Right hindlimb (tissue), 1 donor: ENCODE measurements around the gene BMP6.

ENCODE experiments used
- DNase-seq: peaks from one replicate; pipeline ENCODE4 v3.0.0-alpha.2; 2018

Gene BMP6

DNA sequence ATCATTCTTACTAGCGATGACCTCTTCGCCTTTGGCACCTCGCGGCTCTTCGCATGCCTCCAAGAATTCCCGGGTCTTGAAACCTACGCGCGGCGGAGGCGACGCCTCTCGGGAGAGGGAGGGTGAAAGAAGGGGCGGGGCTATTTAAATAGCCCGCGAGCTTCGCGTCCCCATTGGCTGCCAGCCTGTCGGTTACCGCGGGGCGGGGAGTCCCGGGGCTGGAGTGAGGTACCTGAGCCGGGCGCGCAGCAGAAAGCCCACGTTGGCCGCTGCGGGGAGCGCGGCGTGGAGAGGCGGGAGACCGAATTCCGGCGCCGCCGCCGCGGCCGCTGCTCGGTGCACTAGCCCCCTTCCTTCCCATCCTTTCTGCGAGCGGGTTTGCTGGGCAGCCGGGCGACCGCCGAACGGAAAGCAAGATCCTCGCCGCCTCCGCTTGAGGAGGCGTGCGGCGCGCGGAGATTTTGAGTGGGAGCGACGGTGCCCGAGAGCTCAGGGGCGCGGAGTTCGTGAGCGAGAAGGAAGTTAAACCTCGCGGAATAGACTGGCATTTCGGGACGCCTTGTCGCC is at the start of gene BMP6:
Gene BMP6, plus strand, starts transcription at position 251 of the 567 bp plus-strand sequence. CDS start 857 bp downstream, outside the sequence.
- DNase-seq = peak; percentile 90

DNA sequence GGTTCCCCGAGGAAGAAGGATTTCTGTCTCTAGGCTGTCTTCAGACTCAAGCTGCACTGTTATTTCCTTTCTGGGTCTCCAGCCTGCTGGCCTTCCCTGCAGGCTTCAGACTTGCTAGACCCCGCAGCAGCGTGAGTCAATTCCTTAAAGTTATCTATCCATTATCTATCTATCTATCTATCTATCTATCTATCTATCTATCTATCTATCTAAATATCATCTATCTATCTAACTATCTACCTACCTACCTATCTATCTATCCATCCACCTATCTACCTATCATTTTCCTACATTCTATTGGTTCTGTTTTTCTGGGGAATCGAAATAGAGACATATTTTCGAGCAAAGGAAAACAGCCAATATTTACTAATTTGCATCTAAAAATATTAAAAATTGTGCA is 48.7 kb upstream of the BMP6 start:
- DNase-seq = no peak

DNA sequence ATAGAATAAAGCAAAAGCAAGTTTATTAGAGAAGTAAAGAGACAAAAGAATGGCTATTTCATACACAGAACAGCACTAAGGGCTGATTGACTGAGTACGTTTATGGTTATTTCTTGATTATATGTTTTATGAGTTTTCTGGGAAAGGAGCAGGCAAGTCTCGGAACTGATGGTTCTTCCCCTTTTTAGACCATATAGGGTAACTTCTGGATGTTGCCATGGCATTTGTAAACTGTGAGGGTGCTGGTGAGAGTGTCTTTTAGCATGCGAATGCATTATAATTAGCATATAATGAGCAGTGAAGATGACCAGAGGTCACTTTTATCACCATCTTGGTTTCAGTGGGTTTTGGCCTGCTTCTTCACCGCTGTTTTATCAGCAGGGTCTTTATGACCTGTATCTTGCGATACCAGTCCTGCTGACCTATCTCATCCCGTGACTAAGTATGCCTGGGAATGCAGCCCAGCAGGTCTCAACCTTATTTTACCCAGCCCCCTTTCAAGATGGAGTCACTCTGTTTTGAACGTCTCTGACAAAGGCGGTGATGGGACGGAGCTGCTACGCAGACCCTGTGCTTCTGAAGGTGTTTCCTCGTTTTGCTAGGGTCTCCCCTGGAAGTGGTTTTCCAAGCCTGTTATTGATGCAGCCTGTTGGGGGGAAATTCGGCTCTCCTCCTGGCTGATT is 45.4 kb upstream of the BMP6 start:
- no peak for DNase-seq

DNA sequence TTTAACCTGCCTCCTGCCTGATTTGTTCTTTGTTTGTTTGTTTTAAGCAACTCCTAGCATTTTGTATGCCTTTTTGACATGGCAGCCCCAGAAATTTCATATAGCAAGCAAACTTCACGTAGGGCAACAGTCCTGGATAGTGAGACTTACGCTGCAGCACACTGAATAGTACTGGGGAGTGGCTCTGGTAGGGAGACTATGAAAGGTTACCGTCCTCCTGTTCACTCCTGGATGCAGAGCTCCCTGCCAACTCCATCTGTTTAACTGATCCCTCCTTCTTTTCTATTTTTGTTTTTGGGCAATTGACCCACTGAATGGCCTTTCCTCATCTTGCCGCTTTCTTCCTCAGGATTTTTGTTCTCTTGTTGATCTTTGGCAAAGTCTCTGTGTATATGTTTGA is 44.5 kb upstream of the BMP6 start:
- no peak for DNase-seq

DNA sequence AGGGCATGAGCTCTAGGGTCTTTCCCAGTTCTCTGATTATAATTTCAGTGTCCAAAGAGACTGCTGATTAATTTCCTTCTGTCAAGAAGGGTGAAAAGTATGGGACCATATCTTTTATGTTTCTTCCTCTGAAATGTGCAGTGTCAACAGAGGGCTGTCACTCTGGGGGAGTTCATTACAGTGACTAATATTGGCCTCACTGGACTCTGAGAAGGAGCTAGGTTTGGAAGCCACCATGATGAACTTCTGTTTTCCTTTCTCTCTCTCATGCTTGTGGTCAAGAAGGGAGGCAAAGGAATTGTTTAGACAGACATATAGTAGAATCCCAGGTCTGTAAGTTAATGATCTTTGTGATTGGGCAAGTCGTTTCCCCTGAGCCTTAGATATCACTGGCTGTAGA is 41.8 kb upstream of the BMP6 start:
- DNase-seq = no peak

DNA sequence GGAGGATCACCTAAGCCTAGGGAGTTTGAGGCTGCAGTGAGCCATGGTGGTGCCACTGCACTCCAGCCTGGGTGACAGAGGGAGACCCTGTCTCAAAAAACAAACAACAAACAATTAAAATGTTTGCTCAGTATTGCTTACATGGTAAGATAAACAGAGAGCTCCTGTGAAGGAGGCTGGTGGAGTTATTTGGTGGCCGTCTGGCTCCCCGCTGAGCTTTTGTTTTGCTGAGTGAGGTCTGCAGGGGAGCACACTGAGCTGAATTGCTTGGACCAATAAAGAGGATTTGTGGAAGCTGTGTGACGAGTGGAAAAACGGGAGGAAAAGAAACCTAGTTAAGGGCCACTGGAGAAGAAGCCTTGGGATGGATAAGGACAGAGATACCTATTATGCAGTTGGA is 41.1 kb upstream of the BMP6 start:
- no peak for DNase-seq

DNA sequence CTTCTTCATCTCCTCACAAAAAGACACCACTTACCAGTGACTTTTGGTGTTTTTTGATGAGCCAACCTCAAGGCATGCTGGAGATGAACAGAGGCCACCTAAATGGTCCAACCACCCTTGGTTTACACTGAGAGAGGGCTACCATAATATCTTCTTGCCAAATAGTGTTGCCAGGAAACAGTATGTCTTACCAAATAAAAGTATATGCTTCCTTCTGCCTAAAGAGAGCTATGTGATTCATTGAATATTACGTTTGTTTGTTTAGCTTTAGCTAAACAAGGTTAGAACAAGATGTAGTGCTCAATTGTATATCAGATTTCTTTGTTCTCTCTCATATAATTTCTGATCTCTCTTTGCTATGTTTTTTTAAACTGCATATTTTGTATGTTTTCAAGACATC is 40.6 kb upstream of the BMP6 start:
- DNase-seq = no peak

DNA sequence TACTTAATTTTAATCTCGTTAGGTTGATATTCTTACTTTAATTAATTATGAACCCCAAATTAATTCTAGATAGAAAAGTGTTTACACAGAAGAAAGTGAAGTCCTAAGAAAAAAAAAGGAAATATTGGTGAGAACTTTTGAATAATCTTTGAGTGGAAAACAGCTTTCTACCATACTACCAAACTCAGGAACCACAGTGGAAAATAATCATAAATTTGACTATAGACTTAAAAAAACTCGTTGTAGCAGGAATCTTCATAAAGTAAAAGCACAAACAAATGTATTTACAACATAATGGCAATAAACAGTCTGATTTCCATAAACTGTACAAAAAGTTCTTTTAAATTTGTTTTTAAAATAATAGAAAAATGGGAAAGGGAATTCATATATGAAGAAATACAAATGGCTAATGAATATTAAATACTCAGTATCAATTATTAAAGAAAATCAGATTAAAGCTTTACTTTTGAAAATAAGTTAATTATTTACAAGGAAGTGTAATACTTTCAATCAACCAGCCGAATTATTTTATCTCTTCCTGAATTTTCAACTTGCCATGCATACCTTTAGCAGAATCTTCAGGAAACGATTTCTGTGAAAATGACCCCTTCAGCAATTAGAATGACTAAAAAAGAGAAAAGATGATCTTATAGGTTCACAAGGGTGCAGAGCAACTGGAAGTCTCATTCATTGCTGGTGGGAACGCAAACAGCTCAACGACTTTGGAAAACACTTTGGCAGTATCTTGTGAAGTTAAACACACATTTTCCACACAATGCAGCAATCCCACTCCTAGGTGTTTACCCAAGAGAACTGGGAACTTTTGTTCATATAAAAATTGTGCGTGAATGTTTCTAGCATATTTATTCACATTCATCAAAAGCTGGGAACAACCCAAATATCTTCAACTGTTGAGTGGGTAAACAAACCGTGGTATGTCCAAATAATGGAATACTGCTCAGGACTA is 38.5 kb upstream of the BMP6 start:
- DNase-seq = no peak

DNA sequence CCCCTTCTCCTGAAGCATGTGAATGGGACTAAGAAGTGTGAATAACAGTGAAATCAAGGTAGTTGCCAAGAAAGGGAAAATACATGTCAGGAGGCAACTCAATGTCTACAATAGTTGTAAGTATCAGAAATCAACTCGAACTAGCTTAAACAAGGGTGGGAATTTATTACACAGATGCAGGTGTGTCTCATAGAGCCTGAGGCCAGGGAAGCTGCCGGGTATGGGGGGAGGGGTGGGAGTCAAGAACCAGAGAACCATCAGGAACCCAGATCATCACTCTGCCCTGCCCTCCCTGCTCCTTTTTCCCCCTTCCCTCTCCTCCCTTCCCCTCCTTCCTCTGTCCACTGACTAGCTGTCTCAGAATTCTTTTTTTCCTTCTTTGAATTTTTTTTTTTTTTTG is 34.9 kb upstream of the BMP6 start:
- no peak for DNase-seq

DNA sequence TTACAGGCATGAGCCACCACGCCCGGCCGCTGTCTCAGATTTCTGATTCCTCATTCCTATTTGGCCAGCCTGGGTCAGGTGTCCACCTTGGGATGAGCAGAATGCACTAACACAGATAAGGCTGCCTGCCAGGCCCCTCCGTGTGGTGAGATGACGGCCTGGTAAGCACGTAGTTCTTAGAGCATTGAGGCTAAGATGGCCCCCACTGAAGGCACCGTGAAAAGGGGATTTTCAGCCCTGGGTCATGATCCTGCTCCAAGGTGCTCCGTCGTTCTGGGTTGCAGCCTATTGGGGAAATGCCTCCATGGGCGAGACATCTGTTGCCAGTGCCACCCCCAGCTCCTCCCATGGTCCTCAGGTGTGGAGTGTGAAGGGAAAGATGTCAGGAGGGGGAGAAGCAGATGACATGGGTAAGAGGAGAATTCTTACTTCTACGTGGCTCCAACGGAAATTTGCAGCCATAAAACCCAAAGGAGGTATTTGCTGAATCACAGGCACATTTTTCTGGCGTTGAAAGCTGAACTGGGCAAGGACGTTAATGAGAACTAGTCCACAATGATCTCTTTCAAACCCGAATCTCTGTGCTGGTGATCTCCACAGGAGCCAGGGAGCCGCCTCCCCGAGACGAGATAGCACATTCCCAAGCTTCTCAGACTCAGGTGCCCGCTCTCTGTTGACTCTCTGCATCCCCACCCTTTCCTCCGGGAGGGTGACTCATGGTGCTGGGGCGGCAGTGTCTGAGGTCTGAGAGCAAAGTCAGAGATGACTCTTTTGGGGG is 34.0 kb upstream of the BMP6 start:
- no peak for DNase-seq

DNA sequence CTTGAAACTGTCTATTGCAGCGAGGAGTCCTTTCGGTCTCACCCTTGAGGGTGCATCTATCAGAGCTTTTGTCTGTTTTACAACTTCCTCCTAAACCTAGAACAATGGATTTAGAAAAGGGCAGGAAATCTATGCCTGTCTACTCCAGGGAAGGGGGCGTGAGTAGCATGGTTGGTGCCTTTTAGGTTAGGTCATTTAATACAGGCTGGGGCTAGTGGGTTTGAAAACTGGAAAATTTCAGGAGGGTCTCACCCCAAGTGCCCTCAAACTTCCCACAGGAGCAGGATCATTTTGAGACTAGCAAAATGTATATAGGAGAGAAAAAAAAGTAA is 33.5 kb upstream of the BMP6 start:
- DNase-seq = no peak

DNA sequence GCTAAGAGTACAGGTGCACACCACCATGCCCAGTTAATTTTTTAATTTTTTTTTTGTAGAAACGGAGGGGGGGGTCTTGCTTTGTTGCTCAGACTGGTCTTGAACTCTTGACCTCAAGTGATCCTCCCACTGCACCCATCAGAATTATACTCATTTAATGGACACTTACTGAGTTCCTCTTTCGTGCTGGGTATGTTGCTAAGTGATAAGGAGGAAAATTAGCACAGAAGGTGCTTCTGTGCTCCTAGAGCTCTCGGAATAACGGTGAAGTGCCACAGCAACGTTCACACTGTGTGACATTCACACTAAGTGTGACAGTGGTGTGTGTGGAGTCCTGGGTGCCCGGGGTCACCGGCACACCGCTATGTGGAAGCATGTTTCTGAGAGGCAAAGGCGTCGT is 32.1 kb upstream of the BMP6 start:
- no peak for DNase-seq

DNA sequence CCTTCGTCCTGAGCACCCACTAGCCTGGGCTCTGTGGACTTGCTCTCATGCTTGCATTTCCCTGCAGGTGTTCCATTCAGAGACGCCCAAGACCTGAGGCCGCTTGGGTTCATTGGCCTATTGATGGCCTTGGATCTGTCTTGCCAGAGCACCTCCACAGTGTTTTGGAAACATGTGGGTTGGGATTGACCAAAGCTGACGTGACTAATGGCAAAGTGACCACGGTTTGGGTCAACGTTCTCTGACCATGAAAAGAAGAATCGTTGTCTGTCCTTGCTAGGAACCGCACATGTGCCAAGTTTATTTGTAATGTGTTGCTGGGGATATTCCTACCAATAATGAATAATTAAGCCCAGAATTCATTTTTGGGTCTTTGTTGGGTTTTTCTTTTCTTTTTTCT is 29.8 kb upstream of the BMP6 start:
- DNase-seq = no peak

DNA sequence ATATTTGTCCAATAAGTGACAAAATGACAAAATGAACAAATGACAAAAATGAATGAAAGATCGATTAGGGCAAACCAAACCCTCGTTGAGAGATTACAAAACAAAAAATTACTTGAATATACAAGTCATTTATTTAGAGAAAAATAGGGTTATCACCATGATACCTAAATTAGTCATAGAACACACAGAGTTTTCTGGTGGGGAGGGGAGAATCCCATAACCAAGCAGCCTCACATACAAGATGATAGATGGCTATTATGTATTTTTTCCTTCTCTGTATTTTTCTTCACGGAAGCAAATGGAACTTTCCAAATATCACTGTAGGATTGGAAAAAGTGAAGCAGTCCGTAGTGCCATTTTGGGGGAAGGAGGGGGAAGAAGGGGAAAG is 28.5 kb upstream of the BMP6 start:
- DNase-seq = no peak

DNA sequence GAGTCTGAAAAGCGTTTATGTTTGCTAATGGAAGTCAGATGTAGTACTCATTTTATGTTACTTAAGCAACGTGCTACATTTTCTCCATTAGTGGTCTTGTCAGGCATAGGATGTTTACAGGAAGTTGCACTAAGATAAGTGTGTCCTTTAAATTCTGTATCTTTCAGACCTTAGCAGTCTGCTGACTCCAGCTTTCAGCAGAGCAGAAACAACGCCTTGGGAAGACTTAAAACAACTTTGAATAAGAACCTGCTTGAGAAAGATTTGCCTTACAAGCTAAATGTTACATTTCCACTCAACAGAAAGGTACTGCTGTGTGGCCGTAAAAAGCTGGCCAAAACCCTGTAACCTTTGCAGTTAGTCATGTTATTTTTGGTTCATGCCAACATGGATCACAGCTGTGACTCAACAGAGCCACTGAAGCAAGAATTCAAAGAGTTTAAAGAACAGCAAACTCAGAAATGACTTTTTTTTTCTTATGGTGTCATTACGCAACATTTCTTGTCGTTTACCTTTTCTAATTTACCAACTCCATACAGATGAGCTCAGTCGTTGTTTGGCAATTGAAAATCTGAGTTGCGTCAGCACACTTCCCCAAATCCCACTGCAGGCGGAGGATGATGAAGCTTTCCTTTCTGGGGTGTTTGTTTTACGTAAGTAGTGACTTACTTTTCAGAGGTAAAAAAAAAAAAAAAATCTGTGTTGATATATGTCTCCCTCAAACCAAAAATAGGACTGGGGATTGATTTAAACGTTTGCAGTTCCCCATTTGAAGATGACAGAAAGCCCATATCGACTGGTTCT is 27.9 kb upstream of the BMP6 start:
- no peak for DNase-seq

DNA sequence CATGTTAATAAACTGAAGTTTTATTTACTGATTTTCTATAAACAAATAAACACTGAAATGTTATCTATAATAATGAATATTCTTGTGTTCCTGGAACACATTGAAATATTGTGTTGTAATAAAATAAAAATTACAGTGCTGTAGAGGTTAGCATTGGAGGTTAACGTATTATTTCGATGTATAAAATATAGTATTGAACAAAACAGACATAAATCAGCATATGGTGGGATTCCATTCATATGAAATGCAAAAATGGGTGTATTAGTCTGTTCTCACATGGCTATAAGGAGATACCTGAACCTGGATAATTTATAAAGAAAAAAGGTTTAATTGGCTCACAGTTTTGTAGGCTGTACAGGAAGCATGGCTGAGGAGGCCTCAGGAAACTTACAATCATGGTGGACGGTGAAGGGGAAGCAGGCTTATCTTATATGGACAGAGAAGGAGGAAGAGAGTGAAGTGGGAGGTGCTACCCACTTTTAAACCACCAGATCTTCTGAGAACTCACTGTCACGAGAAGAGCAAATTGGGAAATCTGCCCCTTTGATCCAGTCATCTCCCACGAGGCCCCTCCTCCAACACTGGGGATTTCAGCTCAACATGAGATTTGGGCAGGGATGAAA is 24.6 kb upstream of the BMP6 start:
- DNase-seq = no peak

DNA sequence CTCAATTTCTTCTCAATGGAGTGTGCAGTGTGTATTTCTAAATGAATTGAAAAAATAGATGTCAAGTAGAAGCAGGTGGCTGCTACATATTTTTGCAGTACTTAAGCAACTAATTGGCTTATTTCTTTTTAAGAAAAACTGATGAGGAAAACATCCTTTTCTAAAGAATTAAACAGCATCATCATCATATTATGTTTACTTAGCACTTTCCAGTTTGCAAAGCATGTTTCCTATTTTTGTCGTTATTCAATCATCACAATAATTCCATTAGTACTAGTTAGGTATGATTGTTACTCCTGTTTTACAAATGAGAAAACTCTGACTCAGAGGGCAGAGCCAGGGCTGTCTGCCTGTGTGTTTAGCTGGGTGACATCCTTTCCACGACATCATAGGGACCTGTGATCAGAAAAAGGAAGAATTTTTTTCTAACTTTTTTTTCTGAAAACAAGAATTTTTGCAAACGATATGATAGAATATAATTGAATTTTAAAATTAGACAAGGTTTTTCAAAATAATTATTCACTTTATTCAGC is 22.7 kb upstream of the BMP6 start:
- DNase-seq = no peak

DNA sequence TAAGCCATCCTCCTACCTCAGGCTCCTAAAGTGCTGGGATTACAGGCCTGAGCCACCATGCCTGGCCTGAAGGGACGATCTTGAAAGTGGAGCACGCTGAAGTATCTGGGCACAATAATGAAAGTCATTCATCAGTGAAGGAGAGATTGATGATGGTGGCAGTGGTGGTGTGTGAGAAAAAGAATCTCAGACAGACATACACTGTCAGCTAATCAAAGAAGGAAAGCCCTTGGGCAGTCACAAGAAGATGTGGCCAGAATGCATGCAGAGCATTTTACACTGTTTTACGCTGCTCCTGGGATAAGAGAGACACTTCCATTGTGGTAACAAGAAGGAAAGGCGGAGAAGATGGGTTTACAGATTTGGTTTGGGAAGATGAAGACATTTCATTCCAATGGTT is 20.4 kb upstream of the BMP6 start:
- DNase-seq = no peak

DNA sequence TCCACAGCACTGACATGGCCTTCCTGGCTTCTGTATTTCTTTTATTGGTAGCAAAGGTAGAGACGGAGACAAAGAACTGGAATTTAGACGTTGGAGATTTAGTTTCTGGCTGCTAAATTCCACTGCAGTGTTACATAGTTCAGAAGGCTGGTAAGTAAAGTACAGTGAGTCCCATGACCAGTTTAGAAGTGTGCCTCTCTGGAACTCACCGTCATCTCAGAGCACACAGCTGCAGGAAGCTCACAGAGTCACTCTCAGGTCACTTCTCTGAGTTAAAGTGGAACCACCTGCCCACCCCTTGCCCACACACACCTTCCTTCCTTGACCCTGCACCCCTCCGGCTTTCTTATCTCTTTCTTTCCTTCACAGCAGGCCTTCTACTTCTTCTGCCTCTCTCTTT is 19.6 kb upstream of the BMP6 start:
- DNase-seq = no peak

DNA sequence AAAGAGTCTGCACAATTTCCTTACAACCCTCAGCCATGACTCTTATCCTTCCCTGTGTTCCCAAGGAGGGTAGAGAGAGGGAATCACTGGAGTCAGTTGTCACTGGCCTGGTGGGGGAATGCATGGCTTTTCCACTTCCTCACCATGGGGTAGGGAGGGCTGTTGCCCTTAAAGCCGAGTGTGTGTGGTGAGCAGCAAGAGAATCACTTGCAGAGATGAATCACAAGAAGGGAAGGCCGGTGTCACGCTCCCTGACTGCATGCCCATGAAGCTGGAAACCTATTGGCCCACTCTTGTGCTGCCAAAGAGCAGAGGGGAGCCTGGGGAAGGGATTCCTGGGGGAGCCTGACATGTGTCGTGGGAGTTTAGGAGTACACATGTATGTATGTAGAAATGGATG is 18.1 kb upstream of the BMP6 start:
- DNase-seq = no peak

DNA sequence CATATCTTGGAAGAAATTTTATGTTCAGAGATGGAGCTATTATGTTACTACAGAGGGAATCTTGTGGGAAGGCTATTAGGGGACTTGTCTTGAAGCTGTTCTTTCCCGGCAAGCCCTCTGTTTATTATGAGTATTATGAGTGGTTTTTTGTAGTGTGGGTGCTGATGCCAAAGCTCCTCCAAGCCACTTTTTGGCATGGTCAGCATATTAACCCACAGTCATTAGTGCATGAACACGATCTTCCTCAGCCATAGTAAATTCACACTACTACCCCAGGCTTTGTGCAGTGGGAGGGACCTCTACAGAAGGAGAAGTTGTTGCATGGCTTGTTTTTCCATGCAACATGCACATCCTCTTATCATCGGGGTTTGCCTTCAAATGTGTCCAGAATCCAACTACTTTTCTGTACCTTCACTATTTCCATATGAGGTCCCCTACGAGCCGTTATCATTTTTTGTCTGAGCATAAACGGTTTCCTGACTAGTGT is 6.5 kb upstream of the BMP6 start:
- no peak for DNase-seq

DNA sequence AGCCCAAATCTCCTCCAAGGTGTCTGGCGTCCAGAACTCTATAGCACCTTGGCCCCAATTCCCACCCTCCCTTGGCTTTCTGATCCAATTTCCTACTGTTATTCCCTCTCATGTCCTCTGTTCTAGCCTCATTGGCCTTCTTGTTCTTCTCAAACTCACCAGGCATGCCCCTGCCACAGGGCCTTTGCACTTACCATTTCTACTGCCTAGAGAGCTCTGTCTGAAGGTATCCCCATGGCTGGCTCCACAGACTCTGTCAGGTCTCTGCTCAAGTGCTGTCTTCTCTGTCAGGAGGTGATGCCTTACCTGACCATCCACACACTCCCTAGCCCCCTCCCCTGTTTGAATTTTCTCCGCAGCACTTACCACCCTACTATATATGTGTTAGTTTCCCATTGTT is 5.6 kb upstream of the BMP6 start:
- no peak for DNase-seq
